ENCODE results near the gene FABP3. TPM values are rescaled to one million over a fixed set of nuclear protein-coding genes. Genes with fewer than 3 reads are reported as not detected.

The FABP3 gene
- total and polyA plus RNA-seq, 2 of the 8 experiments (the other 6 are each of a cell fraction or from before 2014, with no cell fraction given): 34.8 to 43.9 TPM

GRCh38 chr1:31397360-31398095 is 24.7 kb upstream of the FABP3 start:
- H3K4ac ChIP-seq (replicated peaks; ENCODE audit: insufficient read length, low read depth, low read length): no peak overlapping the region
- H4K91ac ChIP-seq (replicated peaks; ENCODE audit: insufficient read length, low read length): no peak overlapping the region
- CTCF ChIA-PET (ENCODE audit: partially characterized antibody): interaction anchor here (0.7 to 11.8 kb wide), 15 partner anchors 8 to 275 kb away, joined by 3 to 415 read pairs (median 4); partner anchors contain the start of gene SERINC2
- no peaks in the 10 kb centered on the region for H3K27me3 ChIP-seq (replicated peaks in 1 of 4; ENCODE audit: control insufficient read depth in 3 of 4, extremely low read depth in 1 of 4, insufficient read depth in 3 of 4, low read length in 3 of 4)
- no peak overlapping the region for H3K23ac ChIP-seq (ENCODE audit: insufficient read length)
- POLR2A ChIA-PET (ENCODE audit: partially characterized antibody): interaction anchor here (2.0 kb wide), 1 partner anchor 16 kb away, joined by 8 read pairs; no protein-coding TSS in a partner anchor
- H3K27ac ChIP-seq (ENCODE audit: low read depth, low read length): no peak overlapping the region
- H2BK12ac ChIP-seq (ENCODE audit: low read depth, low read length): no peak overlapping the region
- H3K4me1 ChIP-seq (replicated peaks in 1 of 4; ENCODE audit: control insufficient read depth in 3 of 4, insufficient read depth in 4 of 4, low read length in 3 of 4): peaks cover 0 to 3% (median 2%) of the 10 kb centered on the region in 4 experiments; a peak in 4 of 7 replicates
- H3K4me2 ChIP-seq (ENCODE audit: insufficient read depth in 1 of 2, low read depth in 2 of 2, low read length in 2 of 2): no peak overlapping the region
- H3K79me1 ChIP-seq (ENCODE audit: low read depth, low read length): no peaks in the 10 kb centered on the region
- no peak overlapping the region for H3K56ac ChIP-seq (replicated peaks; ENCODE audit: insufficient read length, low read depth, low read length)
- H3K14ac ChIP-seq (ENCODE audit: insufficient read length): no peak overlapping the region
- H3K9me3 ChIP-seq (ENCODE audit: insufficient read depth in 2 of 2, low read depth in 1 of 2, low read length in 1 of 2): no peaks in the 10 kb centered on the region
- H2BK5ac ChIP-seq (ENCODE audit: low read depth, low read length): no peak overlapping the region
- FAIRE-seq: no peak
- no peak overlapping the region for H3K18ac ChIP-seq (ENCODE audit: extremely low read depth, low read length)
- H3K4me3 ChIP-seq (ENCODE audit: extremely low read depth in 1 of 4, insufficient read depth in 2 of 4, low read depth in 3 of 4, low read length in 4 of 4): no peak overlapping the region
- H3K23me2 ChIP-seq (ENCODE audit: low read depth, low read length): no peaks in the 10 kb centered on the region; the same call in 1 of the 2 replicates
- WGBS, 2 experiments (ENCODE audit: extremely low coverage in 1 of 2, insufficient coverage in 1 of 2, insufficient read length in 1 of 2, insufficient replicate concordance in 2 of 2, low coverage in 1 of 2, low lambda C conversion rate in 2 of 2, missing lambda C conversion rate in 1 of 2): 80% methylated on average over 4 of the region's 4 CpGs; no CpG with 5 or more reads in 1 of the 2 experiments
- no peaks in the 10 kb centered on the region for H4K20me1 ChIP-seq (replicated peaks in 1 of 2; ENCODE audit: control insufficient read depth in 1 of 2, insufficient read depth in 2 of 2, low read length in 2 of 2)
- no peak overlapping the region for H3K9ac ChIP-seq (replicated peaks in 1 of 4; ENCODE audit: extremely low read depth in 1 of 4, low read depth in 3 of 4, low read length in 3 of 4)
- no peak overlapping the region for H4K5ac ChIP-seq (ENCODE audit: insufficient read length, low read depth, low read length)
- H4K8ac ChIP-seq (ENCODE audit: extremely low read depth, insufficient read depth, low read length): no peak overlapping the region
- no peak overlapping the region for H2BK20ac ChIP-seq (ENCODE audit: low read length)
- H2BK120ac ChIP-seq (replicated peaks; ENCODE audit: low read depth, low read length): no peak overlapping the region
- H3K36me3 ChIP-seq (ENCODE audit: control insufficient read depth in 2 of 4, insufficient read depth in 4 of 4, low read length in 3 of 4): no peaks in the 10 kb centered on the region
- no peak overlapping the region for H2AK5ac ChIP-seq (ENCODE audit: low read depth, low read length)
- no peak overlapping the region for H2BK15ac ChIP-seq (ENCODE audit: low read length)
- H2AFZ ChIP-seq (ENCODE audit: low read length): no peak overlapping the region
- DNase-seq (ENCODE audit: low read depth in 1 of 2, low spot score in 2 of 2): no peak
- no peaks in the 10 kb centered on the region for H3K79me2 ChIP-seq (ENCODE audit: control insufficient read depth in 1 of 2, insufficient read depth in 2 of 2, low read length in 2 of 2)
- no peak for TF ChIP-seq KDM4A (IDR thresholded peaks at IDR 0.05; ENCODE audit: low read depth, low read length, severe bottlenecking)
- no peak for TF ChIP-seq NRF1 (IDR thresholded peaks at IDR 0.05; ENCODE audit: low read depth, low read length)
- TF ChIP-seq MAFK (IDR thresholded peaks at IDR 0.05; ENCODE audit: low read depth, low read length): no peak
- TF ChIP-seq BACH1 (IDR thresholded peaks at IDR 0.05; ENCODE audit: low read length): no peak
- no peak for TF ChIP-seq CTBP2 (IDR thresholded peaks at IDR 0.05; ENCODE audit: borderline replicate concordance, insufficient read depth, insufficient read length, low read length)
- TF ChIP-seq JUND (IDR thresholded peaks at IDR 0.05; ENCODE audit: low read length): no peak
- TF ChIP-seq EZH2 (IDR thresholded peaks at IDR 0.05; ENCODE audit: low read depth, low read length, severe bottlenecking): no peak

All from H1 (cell line).